HEK293 (cell line): ENCODE results near the gene CDKL5.

Source experiments
- CTCF ChIA-PET: fragments of 350-600 bp; formaldehyde crosslinking; extraction: SDS; loops from one replicate; lab custom pipeline; 2021; ENCODE audit warnings: antibody characterized with exemption; lab: Yijun Ruan, JAX
- POLR2A ChIA-PET: fragments of 300-600 bp; formaldehyde crosslinking; extraction: SDS; loops from one replicate; lab custom pipeline; 2020; ENCODE audit warnings: antibody characterized with exemption, inconsistent platforms; lab: Yijun Ruan, JAX
- H3K27ac ChIP-seq: fragments of 200-500 bp; sonication (Bioruptor generic); 2 replicates; pipeline ENCODE4 v1.5.1; 2014; ENCODE audit warnings: low read depth, low read length, control low read depth, inconsistent platforms; ENCODE audit errors: extremely low read depth
- H3K36me3 ChIP-seq, 2 experiments: fragments of 200-500 bp in 1 of 2; sonication (Bioruptor generic) in 1 of 2; 1 replicate in 1 of 2; 2 replicates in 1 of 2; pipeline ENCODE4 v1.5.1; 2014 to 2017; ENCODE audit warnings: inconsistent platforms in 2 of 2, low read length in 2 of 2; ENCODE audit not compliant: control insufficient read depth in 2 of 2, insufficient read depth in 1 of 2
- H3K4me1 ChIP-seq: fragments of 200-500 bp; sonication (Bioruptor generic); 2 replicates; pipeline ENCODE4 v1.5.1; 2014; ENCODE audit warnings: mild to moderate bottlenecking, low read length, inconsistent platforms; ENCODE audit not compliant: control insufficient read depth, insufficient read depth
- H3K4me3 ChIP-seq: 2 replicates; pipeline ENCODE4 v1.5.1; 2011; ENCODE audit warnings: low read depth, mild to moderate bottlenecking, control low read depth, low read length, moderate library complexity
- H3K9me3 ChIP-seq: fragments of 200-500 bp; sonication (Bioruptor generic); 2 replicates; pipeline ENCODE4 v1.5.1; 2014; ENCODE audit warnings: low read depth, low read length, inconsistent platforms; ENCODE audit not compliant: control insufficient read depth, insufficient read depth
- BCL11B ChIP-seq: fragments of 450-650 bp; formaldehyde crosslinking; IDR thresholded peaks from 2 replicates; pipeline ENCODE4 v1.5.1; 2016; ENCODE audit warnings: low read depth, missing biosample characterization, missing genetic modification characterization
- EGR2 ChIP-seq: fragments of 450-650 bp; formaldehyde crosslinking; IDR thresholded peaks from 2 replicates; pipeline ENCODE4 v1.5.1; 2016; ENCODE audit warnings: low read depth, missing biosample characterization, missing genetic modification characterization
- GFI1B ChIP-seq: fragments of 450-650 bp; formaldehyde crosslinking; IDR thresholded peaks from 2 replicates; pipeline ENCODE4 v1.5.1; 2016; ENCODE audit warnings: missing biosample characterization, missing genetic modification characterization
- MEIS1 ChIP-seq: sonication (generic); formaldehyde crosslinking; IDR thresholded peaks from 2 replicates; pipeline ENCODE4 v1.8.1; 2022; ENCODE audit warnings: missing genetic modification reagents, mild to moderate bottlenecking, borderline replicate concordance
- MYNN ChIP-seq: fragments of 450-650 bp; formaldehyde crosslinking; IDR thresholded peaks from 2 replicates; pipeline ENCODE4 v1.5.1; 2016; ENCODE audit warnings: missing biosample characterization, missing genetic modification characterization, borderline replicate concordance
- REPIN1 ChIP-seq: fragments of 450-650 bp; formaldehyde crosslinking; IDR thresholded peaks from 2 replicates; pipeline ENCODE4 v1.5.1; 2017; ENCODE audit warnings: missing biosample characterization, missing genetic modification characterization, low read depth
- SCRT2 ChIP-seq: fragments of 450-650 bp; formaldehyde crosslinking; IDR thresholded peaks from 2 replicates; pipeline ENCODE4 v1.5.1; 2016; ENCODE audit warnings: missing biosample characterization, missing genetic modification characterization
- SP3 ChIP-seq: fragments of 450-650 bp; formaldehyde crosslinking; IDR thresholded peaks from 2 replicates; pipeline ENCODE4 v1.5.1; 2016; ENCODE audit warnings: missing biosample characterization, missing genetic modification characterization
- ZBTB48 ChIP-seq: fragments of 450-650 bp; formaldehyde crosslinking; IDR thresholded peaks from 2 replicates; pipeline ENCODE4 v1.5.1; 2016; ENCODE audit warnings: missing biosample characterization, missing genetic modification characterization
- ZBTB49 ChIP-seq: fragments of 450-650 bp; formaldehyde crosslinking; IDR thresholded peaks from 2 replicates; pipeline ENCODE4 v1.5.1; 2016; ENCODE audit warnings: missing biosample characterization, missing genetic modification characterization, low read depth
- ZEB2 ChIP-seq: fragments of 450-650 bp; formaldehyde crosslinking; IDR thresholded peaks from 2 replicates; pipeline ENCODE4 v1.5.1; 2016; ENCODE audit warnings: missing biosample characterization, missing genetic modification characterization
- ZNF10 ChIP-seq: fragments of 450-650 bp; formaldehyde crosslinking; IDR thresholded peaks from 2 replicates; pipeline ENCODE4 v1.5.1; 2017; ENCODE audit warnings: missing biosample characterization, missing genetic modification characterization
- ZNF341 ChIP-seq: fragments of 450-650 bp; formaldehyde crosslinking; IDR thresholded peaks from 2 replicates; pipeline ENCODE4; 2016; ENCODE audit warnings: low read depth, missing biosample characterization, missing genetic modification characterization
- ZNF350 ChIP-seq: fragments of 450-650 bp; formaldehyde crosslinking; IDR thresholded peaks from 2 replicates; pipeline ENCODE4 v1.5.0; 2017; ENCODE audit warnings: missing biosample characterization, mild to moderate bottlenecking, missing genetic modification characterization
- ZNF362 ChIP-seq: fragments of 450-650 bp; formaldehyde crosslinking; IDR thresholded peaks from 2 replicates; pipeline ENCODE4 v1.5.1; 2016; ENCODE audit warnings: missing biosample characterization, missing genetic modification characterization
- ZNF433 ChIP-seq: fragments of 450-650 bp; formaldehyde crosslinking; IDR thresholded peaks from 2 replicates; pipeline ENCODE4 v1.5.1; 2016; ENCODE audit warnings: missing biosample characterization, missing genetic modification characterization, low read depth
- ZNF488 ChIP-seq: fragments of 450-650 bp; formaldehyde crosslinking; IDR thresholded peaks from 2 replicates; pipeline ENCODE4 v1.5.1; 2016; ENCODE audit warnings: missing biosample characterization, missing genetic modification characterization
- ZNF529 ChIP-seq: fragments of 450-650 bp; formaldehyde crosslinking; IDR thresholded peaks from 2 replicates; pipeline ENCODE4 v1.5.1; 2017; ENCODE audit warnings: missing genetic modification characterization, missing biosample characterization; ENCODE audit not compliant: insufficient replicate concordance
- ZNF555 ChIP-seq: fragments of 450-650 bp; formaldehyde crosslinking; conservative IDR thresholded peaks from 2 replicates; pipeline ENCODE4 v1.5.1; 2017; ENCODE audit warnings: missing biosample characterization, mild to moderate bottlenecking, missing genetic modification characterization, inconsistent platforms
- ZNF558 ChIP-seq: fragments of 450-650 bp; formaldehyde crosslinking; IDR thresholded peaks from 2 replicates; pipeline ENCODE4 v1.5.1; 2016; ENCODE audit warnings: missing biosample characterization, missing genetic modification characterization
- ZNF571 ChIP-seq: fragments of 450-650 bp; formaldehyde crosslinking; IDR thresholded peaks from 2 replicates; pipeline ENCODE4 v1.5.0; 2017; ENCODE audit warnings: missing biosample characterization, missing genetic modification characterization
- ZNF629 ChIP-seq: fragments of 450-650 bp; formaldehyde crosslinking; IDR thresholded peaks from 2 replicates; pipeline ENCODE4 v1.5.1; 2017; ENCODE audit warnings: missing biosample characterization, missing genetic modification characterization
- ZNF660 ChIP-seq: fragments of 450-650 bp; IDR thresholded peaks from 2 replicates; pipeline ENCODE4 v1.5.1; 2018; ENCODE audit warnings: missing biosample characterization, mild to moderate bottlenecking, missing genetic modification characterization
- TF ChIP-seq, protein P1 (sequence below): fragments of 450-650 bp; IDR thresholded peaks from 2 replicates; pipeline ENCODE4 v1.5.1; 2018; ENCODE audit warnings: missing biosample characterization, missing genetic modification characterization
- TF ChIP-seq, protein P2 (sequence below): fragments of 450-650 bp; formaldehyde crosslinking; IDR thresholded peaks from 2 replicates; pipeline ENCODE4 v1.5.1; 2016; ENCODE audit warnings: missing biosample characterization, missing genetic modification characterization

CDKL5 gene

DNA sequence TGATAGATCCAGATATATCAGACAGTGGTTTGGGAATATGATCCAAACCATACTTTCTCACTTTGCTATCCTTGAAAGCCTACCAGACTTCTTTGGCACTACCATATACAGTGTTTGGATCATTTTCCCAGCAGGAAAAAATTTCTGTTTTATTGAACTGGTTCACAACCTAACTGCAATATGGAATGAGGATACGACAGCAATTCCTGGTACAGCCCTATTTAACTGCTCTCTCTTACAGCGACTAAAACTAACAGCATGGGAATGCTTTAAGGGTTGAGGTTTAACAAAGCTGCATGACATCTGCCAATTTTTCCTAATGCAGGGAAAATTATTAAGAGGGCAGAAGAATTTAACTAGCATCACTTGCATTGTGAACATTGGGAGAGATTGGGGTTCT, 199.2 kb downstream of the CDKL5 start (continued):
- no peak for TF ChIP-seq ZBTB48

DNA sequence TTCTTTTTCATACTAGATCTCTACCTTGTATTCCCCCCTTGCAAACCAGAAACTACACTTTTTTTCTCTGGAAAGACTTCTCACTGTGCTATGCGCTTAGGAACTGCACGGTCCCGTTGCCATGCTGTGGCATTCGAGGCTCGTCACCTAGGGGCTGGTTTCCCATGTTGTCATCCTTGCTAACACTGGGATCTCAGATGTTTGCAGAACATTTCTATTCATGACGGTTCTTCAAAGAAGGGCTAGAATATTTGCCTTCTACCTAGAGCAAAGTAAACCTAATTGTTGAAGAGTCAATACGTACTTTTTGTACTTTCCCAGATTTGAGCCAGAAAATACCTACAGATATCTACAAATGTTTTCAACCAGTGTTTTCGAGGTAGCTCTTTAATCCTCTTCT, 205.5 kb downstream of the CDKL5 start:
- POLR2A ChIA-PET: no interaction called here
- Histone ChIP-seq H3K27ac (no peak overlapping the region), H3K4me1 (no peaks in the 10 kb centered on the region), H3K36me3 (peaks cover 0 to 10% of the 10 kb centered on the region in 2 experiments; a peak in 1 of 3 replicates), H3K9me3 (no peaks in the 10 kb centered on the region), H3K4me3 (no peak overlapping the region)
- CTCF ChIA-PET: interaction anchor here (1.2 kb wide), 1 partner anchor 12 kb away, joined by 3 read pairs; no protein-coding TSS in a partner anchor
- TF ChIP-seq ZNF660 (no peak), ZNF629 (tag by site-specific recombination) (no peak), ZNF350 (tag by site-specific recombination) (no peak), ZNF558 (tag by site-specific recombination) (no peak), ZNF10 (tag by site-specific recombination) (no peak), SP3 (tag by site-specific recombination) (no peak), GFI1B (tag by site-specific recombination) (no peak), ZNF571 (tag by site-specific recombination) (no peak)

- no peaks in the 10 kb centered on the region for H3K36me3 ChIP-seq
- H3K27ac ChIP-seq: no peak overlapping the region
- no peaks in the 10 kb centered on the region for H3K9me3 ChIP-seq
- ChIA-PET POLR2A (no interaction called here), CTCF (no interaction called here)
- H3K4me1 ChIP-seq: no peaks in the 10 kb centered on the region
- TF ChIP-seq GFI1B (tag by site-specific recombination) (no peak), ZNF555 (tag by site-specific recombination) (no peak), ZEB2 (tag by site-specific recombination) (no peak), ZBTB49 (tag by site-specific recombination) (no peak), EGR2 (tag by site-specific recombination) (no peak), MYNN (tag by site-specific recombination) (no peak), SCRT2 (no peak)
- TF ChIP-seq, protein P1, sequence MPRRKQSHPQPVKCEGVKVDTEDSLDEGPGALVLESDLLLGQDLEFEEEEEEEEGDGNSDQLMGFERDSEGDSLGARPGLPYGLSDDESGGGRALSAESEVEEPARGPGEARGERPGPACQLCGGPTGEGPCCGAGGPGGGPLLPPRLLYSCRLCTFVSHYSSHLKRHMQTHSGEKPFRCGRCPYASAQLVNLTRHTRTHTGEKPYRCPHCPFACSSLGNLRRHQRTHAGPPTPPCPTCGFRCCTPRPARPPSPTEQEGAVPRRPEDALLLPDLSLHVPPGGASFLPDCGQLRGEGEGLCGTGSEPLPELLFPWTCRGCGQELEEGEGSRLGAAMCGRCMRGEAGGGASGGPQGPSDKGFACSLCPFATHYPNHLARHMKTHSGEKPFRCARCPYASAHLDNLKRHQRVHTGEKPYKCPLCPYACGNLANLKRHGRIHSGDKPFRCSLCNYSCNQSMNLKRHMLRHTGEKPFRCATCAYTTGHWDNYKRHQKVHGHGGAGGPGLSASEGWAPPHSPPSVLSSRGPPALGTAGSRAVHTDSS (tag by site-specific recombination): no peak
- no peak overlapping the region for H3K4me3 ChIP-seq
Measured at GRCh38 chrX:18638398-18638797, 213.0 kb downstream of the CDKL5 start.

- Histone ChIP-seq H3K36me3 (no peaks in the 10 kb centered on the region), H3K4me3 (no peak overlapping the region), H3K4me1 (no peaks in the 10 kb centered on the region), H3K27ac (no peak overlapping the region), H3K9me3 (no peaks in the 10 kb centered on the region)
- ChIA-PET CTCF (no interaction called here), POLR2A (no interaction called here)
- TF ChIP-seq REPIN1 (no peak), ZNF488 (no peak), ZNF362 (no peak), ZNF433 (tag by site-specific recombination) (no peak), ZNF341 (tag by site-specific recombination) (no peak), BCL11B (no peak), MEIS1 (CRISPR knock-in tag) (no peak), ZNF529 (tag by site-specific recombination) (no peak), ZNF558 (tag by site-specific recombination) (no peak)
- TF ChIP-seq, protein P2, sequence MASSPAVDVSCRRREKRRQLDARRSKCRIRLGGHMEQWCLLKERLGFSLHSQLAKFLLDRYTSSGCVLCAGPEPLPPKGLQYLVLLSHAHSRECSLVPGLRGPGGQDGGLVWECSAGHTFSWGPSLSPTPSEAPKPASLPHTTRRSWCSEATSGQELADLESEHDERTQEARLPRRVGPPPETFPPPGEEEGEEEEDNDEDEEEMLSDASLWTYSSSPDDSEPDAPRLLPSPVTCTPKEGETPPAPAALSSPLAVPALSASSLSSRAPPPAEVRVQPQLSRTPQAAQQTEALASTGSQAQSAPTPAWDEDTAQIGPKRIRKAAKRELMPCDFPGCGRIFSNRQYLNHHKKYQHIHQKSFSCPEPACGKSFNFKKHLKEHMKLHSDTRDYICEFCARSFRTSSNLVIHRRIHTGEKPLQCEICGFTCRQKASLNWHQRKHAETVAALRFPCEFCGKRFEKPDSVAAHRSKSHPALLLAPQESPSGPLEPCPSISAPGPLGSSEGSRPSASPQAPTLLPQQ (tag by site-specific recombination): no peak
Measured at GRCh38 chrX:18639280-18639679, 213.9 kb downstream of the CDKL5 start.
